Activated CD4-positive, alpha-beta T cell treated with anti-CD3 and anti-CD28 coated beads, Interleukin-10, Interleukin-2, amounts not matched to agents 100 ng/mL and 50 ng/mL, durations not matched to agents 16 hours and 8 hours (primary cell): Measurements from ENCODE around the gene PDE3A.
"Not testable (repeated sequence)": the region's sequence is repeated elsewhere in the genome, so short reads cannot be mapped to it uniquely, and the experiment has no call there.

Experiments
- DNase-seq: peaks from one replicate; pipeline ENCODE4 v3.0.0-alpha.2; 2020

PDE3A gene

GRCh38 chr12:20368114-20368650 lies at the start of gene PDE3A:
PDE3A (plus strand) TSS chr12:20368537; CDS start chr12:20369285, 748 bp downstream.
- DNase-seq, result no peak

- no peak for DNase-seq
These were observed 49.0 kb upstream of the PDE3A start for GRCh38 chr12:20319366-20319765.

DNA sequence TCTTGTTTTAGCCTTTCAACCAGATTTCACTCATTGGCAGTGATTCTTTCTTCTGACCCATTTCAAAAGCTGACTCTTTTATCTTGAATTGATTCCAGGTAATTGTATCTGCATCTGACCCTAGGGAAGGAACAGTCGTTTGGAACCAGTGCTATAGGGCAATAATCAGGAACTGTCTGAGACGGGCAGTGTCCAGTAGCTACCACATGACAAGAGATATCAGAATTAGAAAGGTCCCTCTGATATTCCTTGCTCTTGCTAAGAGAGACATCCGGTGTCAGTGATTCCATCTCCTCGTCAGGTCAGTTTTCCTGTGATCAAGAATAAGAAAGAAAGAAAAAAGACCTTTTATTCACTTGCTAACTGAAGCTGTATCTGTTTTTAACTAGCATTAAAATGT lies 47.8 kb upstream of the PDE3A start:
- DNase-seq, result no peak

GRCh38 chr12:20330826-20331505 lies 37.4 kb upstream of the PDE3A start:
- DNase-seq, result not testable (repeated sequence)

DNA sequence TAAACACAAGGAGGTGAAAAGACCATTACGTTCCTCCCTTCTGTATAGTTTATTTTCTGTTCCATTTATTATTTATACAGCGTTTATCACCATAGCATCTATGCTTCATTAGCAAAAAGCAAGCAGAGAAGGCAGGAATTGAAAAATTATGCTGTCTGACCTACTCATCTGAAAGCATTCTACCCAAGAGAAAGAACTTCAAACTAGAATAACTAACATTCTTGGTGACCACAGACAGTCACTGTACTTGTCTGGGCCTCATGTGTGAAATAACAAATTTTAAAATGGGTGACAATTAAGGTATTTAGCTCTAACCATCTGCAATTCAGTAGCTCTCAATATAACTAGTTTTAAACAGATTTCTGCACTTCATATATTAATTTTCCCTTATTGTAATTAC lies 29.3 kb upstream of the PDE3A start:
- DNase-seq, result no peak

DNA sequence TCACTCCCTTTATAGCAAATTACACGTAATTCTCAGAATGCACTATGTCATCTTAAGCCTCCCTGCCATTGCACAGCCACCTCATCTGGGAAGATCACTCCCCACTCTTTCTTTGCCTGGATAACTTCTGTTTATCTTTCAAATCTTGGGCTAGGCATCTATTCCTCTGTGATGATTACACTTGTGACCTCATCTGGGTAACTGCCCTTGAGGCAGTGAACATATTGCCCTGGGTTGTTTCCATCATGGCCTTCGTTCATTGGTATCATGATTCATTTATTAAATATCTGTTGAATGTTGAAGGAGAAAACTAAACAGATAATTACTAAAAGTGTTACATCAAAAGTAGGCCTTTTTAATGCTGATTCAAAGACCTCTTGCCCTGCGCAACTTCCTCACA lies 26.2 kb upstream of the PDE3A start:
- DNase-seq, result no peak

DNA sequence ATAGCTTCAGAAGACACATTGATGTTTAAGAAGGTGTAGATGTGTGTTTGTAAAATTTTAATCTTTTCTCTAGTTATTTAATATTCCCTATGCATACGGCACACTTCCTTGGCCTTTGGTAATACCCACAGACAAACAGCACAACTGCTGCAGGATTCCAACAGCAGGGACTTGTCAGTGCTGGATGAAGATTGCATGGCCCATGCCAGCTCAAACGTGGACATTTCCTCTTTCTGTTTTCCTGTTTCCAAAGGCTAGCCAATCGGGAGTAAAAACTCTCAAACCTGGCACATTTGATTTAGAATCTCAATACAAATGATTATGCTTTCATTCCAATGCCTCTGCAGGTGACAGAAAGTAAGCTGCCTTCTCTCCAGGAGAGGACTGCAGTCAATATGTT lies 22.5 kb upstream of the PDE3A start:
- no peak for DNase-seq

GRCh38 chr12:20350026-20350425 lies 18.3 kb upstream of the PDE3A start:
- no peak for DNase-seq

DNA sequence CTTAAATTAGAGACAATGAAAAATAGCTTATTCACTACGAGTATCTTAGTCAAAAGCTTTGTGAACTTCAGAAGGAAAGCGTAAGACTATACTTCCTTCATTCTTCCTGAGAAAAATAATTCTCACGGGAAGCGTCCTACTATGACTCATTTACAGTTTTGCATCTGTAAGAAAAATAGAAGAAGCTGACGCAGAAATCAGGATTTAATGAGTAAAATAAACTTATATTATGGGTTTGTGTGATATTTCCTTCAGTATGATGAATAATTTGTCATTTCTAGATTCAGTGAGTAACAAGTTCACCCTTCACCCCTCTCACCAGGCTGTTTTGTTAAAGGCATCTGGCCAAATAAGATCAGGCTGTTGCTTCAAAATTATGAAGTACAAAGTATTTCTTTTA lies 17.8 kb upstream of the PDE3A start:
- no peak for DNase-seq

GRCh38 chr12:20351406-20351805 lies 16.9 kb upstream of the PDE3A start:
- DNase-seq, result no peak

GRCh38 chr12:20356048-20356447 lies 12.3 kb upstream of the PDE3A start:
- DNase-seq, result no peak

DNA sequence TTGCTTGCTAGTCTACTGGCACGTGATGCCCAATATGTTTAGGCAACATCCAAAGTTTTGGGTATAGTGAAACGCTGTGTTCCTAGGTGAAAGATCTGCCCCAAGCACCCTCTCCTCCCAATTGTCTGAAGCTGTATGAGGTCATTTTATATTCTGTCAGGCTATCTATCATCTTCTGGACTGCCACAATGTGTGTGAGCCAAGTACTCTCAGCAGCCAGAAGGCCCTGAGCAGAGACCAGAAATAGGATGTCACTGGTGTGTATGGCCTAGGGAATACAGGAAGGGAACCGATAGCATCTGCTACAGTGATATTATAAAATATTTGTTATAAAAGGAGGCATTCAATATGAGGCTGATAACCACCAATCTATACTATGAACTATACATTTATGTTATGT lies 7.9 kb upstream of the PDE3A start:
- DNase-seq, result no peak

DNA sequence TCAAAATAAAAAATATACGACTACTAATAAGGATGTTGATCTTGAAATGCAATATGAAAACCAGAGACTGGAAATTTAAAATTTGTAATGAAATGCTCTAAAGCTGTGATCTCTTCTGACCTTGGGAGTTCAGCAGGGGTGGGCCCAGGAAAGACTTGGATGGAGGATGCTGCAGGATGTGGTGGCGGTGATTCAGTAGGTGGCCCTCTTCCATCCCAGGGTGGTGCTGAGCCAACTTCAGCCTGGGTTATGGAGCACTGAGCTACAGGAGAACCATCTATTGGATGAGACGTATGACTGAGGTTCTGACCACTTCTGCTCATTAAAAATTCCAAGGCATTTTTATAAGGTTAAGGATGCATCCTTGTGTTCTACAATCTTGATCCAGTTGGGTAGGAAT lies 6.9 kb upstream of the PDE3A start:
- no peak for DNase-seq

- no peak for DNase-seq
These were observed 3.8 kb upstream of the PDE3A start for GRCh38 chr12:20364501-20364900.

DNA sequence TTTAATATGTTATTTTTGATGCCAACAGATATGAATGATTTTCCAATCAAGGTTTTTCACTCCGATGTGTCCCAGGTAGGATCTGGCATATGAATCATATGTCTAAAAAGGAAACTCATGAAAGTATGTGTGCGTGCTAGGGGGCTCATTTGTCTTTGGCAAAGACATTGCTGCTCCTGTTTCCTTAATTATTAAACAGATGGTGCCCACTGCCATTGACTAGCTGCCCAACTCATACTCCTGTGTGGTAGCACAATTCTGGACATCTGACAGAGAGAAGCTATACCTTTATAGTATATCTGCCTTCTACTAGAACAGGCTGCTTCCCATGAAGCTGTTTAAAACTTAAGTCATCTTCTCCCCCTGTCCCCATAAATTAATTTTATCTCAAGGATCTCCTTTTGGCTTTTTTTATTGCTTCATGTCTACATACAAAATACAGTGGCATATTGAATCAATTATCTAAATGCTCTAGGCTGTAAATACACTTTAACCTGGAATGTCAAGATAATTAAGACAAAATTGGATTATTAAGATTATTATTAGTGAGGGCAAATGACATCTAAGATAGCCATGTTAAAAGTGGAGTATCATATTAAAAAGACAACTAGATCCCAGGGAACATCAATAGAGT lies 1.4 kb upstream of the PDE3A start:
- DNase-seq, result no peak

DNA sequence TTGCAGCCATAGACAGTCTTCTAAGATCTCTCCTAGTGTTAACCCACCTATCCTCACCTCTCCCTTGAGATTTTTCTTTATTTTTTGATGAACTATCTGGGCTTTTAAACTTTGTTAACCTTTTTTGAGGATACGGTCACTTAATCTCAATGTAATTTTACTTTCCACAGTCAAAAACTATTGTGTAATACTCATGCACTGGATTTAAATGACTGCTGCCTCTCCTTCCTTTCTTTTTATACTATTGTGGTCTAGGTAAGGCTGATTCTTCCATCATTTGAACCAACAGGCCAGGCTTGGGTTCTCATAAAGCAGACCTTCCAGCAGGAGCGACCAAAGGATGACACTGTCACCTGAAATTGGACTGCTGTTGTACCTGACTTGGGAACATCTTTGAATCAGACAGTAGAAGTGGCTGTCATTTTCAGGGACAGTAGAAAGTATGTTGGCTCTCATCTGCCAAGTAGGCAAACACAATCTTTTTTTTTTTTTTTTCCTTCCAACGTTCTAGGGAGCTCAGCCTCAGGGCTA lies 689 bp upstream of the PDE3A start:
- no peak for DNase-seq

- DNase-seq, result no peak
These were observed 441 bp downstream of the PDE3A start for GRCh38 chr12:20368651-20369304.

- DNase-seq, result no peak
These were observed 1.1 kb downstream of the PDE3A start for GRCh38 chr12:20369305-20370013.

- DNase-seq, result no peak
These were observed 1.7 kb downstream of the PDE3A start for GRCh38 chr12:20370014-20370386.

GRCh38 chr12:20370866-20371519 lies 2.7 kb downstream of the PDE3A start:
- no peak for DNase-seq

- no peak for DNase-seq
These were observed 4.2 kb downstream of the PDE3A start for GRCh38 chr12:20372326-20373096.

- DNase-seq, result no peak
These were observed 6.5 kb downstream of the PDE3A start for GRCh38 chr12:20374795-20375194.
